GM12878 (cell line): ENCODE results near the gene CD200R1L. TPM values are rescaled to one million over a fixed set of nuclear protein-coding genes. Genes with fewer than 3 reads are reported as not detected.

ENCODE experiments used
- BHLHE40 ChIP-seq, 2 experiments: fragments of 450-650 bp in 1 of 2; IDR thresholded peaks; 2 replicates each; pipeline ENCODE4 v1.6.1; 2011 to 2017; ENCODE audit warnings: low read depth in 2 of 2, borderline replicate concordance in 1 of 2, improper control_type of control experiment in 1 of 2, low read length in 1 of 2, mild to moderate bottlenecking in 1 of 2
- CREB1 ChIP-seq: IDR thresholded peaks from 2 replicates; pipeline ENCODE4 v1.6.1; 2012; ENCODE audit warnings: low read depth, mild to moderate bottlenecking, inconsistent platforms
- E4F1 ChIP-seq: fragments of 450-650 bp; IDR thresholded peaks from 2 replicates; pipeline ENCODE4 v1.6.1; 2018; ENCODE audit warnings: borderline replicate concordance, mild to moderate bottlenecking; ENCODE audit not compliant: partially characterized antibody
- HCFC1 ChIP-seq: fragments of 150-350 bp; IDR thresholded peaks from 2 replicates; pipeline ENCODE4 v1.6.1; 2014; ENCODE audit warnings: low read length
- HDGF ChIP-seq: fragments of 450-650 bp; IDR thresholded peaks from 2 replicates; pipeline ENCODE4 v1.6.1; 2016; ENCODE audit warnings: antibody characterized with exemption
- KDM1A ChIP-seq: fragments of 200-600 bp; sonication (generic); IDR thresholded peaks from 2 replicates; pipeline ENCODE4 v1.6.1; 2016; ENCODE audit warnings: borderline replicate concordance
- NFIC ChIP-seq: IDR thresholded peaks from 2 replicates; pipeline ENCODE4 v1.6.1; 2012; ENCODE audit warnings: low read depth, mild to moderate bottlenecking, inconsistent platforms, low read length, moderate library complexity
- NFXL1 ChIP-seq: fragments of 450-650 bp; IDR thresholded peaks from 2 replicates; pipeline ENCODE4 v1.6.1; 2017; ENCODE audit warnings: antibody characterized with exemption, mild to moderate bottlenecking, borderline replicate concordance
- RBBP5 ChIP-seq: fragments of 200-600 bp; sonication (generic); conservative IDR thresholded peaks from 2 replicates; pipeline ENCODE4 v1.6.1; 2016
- RCOR1 ChIP-seq: conservative IDR thresholded peaks from 2 replicates; pipeline ENCODE4 v1.6.1; 2012; ENCODE audit warnings: low read depth, low read length, improper control_type of control experiment
- SUPT20H ChIP-seq: IDR thresholded peaks from 2 replicates; pipeline ENCODE4 v1.6.1; 2011; ENCODE audit warnings: low read depth, mild to moderate bottlenecking, low read length, moderate library complexity, borderline replicate concordance; ENCODE audit not compliant: control insufficient read depth
- TCF3 ChIP-seq: IDR thresholded peaks from 2 replicates; pipeline ENCODE4 v1.6.1; 2012; ENCODE audit warnings: low read depth, mild to moderate bottlenecking, low read length, borderline replicate concordance; ENCODE audit not compliant: insufficient read depth
- ZBTB11 ChIP-seq: fragments of 450-650 bp; formaldehyde crosslinking; IDR thresholded peaks from 2 replicates; pipeline ENCODE4 v1.5.0; 2022; ENCODE audit warnings: mild to moderate bottlenecking, missing genetic modification characterization
- ZNF207 ChIP-seq: fragments of 450-650 bp; IDR thresholded peaks from 2 replicates; pipeline ENCODE4 v1.6.1; 2014; ENCODE audit warnings: antibody characterized with exemption, mild to moderate bottlenecking, borderline replicate concordance
- ZSCAN29 ChIP-seq: fragments of 450-650 bp; IDR thresholded peaks from 2 replicates; pipeline ENCODE4 v1.6.1; 2017; ENCODE audit warnings: mild to moderate bottlenecking, moderate library complexity
- polyA plus RNA-seq, 11 experiments: library from polyadenylated mRNA; depleted of rRNA in 4 of 11; unstranded in 6 of 11; stranded (reverse) in 5 of 11; fragments of >200 nt; fragmentation: Nextera tagmentation in 4 of 11; fragmentation: Illumina TruSeq in 1 of 11; extraction: Ambion mirVana in 4 of 11; extraction: Trizol in 1 of 11; gene quantifications; 1 replicate in 1 of 11; 2 replicates in 10 of 11; pipeline versions ENCODE4 v1.2.1 to v1.2.3, GENCODE V29; 2011 to 2016; ENCODE audit warnings: inconsistent platforms in 2 of 11, missing spikeins in 2 of 11, low read depth in 1 of 11
- total RNA-seq, 4 experiments: library from RNA; depleted of rRNA in 3 of 4; stranded (reverse); fragments of >200 nt in 3 of 4; fragmentation: Illumina TruSeq in 1 of 4; extraction: Trizol in 1 of 4; gene quantifications; 2 replicates each; pipeline versions ENCODE4 v1.2.1 to v1.2.3, GENCODE V29; 2013 to 2021

Gene CD200R1L
- total and polyA plus RNA-seq, 10 of the 15 experiments (the other 5 are each of a cell fraction or from before 2014, with no cell fraction given) = 0.41 TPM; not detected in 9

GRCh38 chr3:112858410-112859069 is 11.9 kb upstream of the CD200R1L start (continued):
- no peak for TF ChIP-seq E4F1
- no peak for TF ChIP-seq SUPT20H
- no peak for TF ChIP-seq BHLHE40 (IDR thresholded peaks at IDR 0.05; ENCODE audit: borderline replicate concordance in 1 of 2, low read depth in 2 of 2, low read length in 1 of 2)
- peak; percentile 18; the same call in 1 of the 2 replicates for TF ChIP-seq NFIC
- TF ChIP-seq CREB1 = no peak
- TF ChIP-seq ZBTB11 (CRISPR knock-in tag) = no peak
- TF ChIP-seq NFXL1 = no peak
- no peak for TF ChIP-seq RCOR1
- no peak for TF ChIP-seq ZSCAN29
- TF ChIP-seq HCFC1 = no peak
- TF ChIP-seq RBBP5 = no peak
- TF ChIP-seq TCF3 = no peak
- no peak for TF ChIP-seq ZNF207
- TF ChIP-seq HDGF = no peak
- TF ChIP-seq KDM1A = no peak
